ENCODE results near the gene TSPY9.
"Not testable (repeated sequence)": the region's sequence is repeated elsewhere in the genome, so short reads cannot be mapped to it uniquely, and the experiment has no call there.

TSPY9 gene, protein sequence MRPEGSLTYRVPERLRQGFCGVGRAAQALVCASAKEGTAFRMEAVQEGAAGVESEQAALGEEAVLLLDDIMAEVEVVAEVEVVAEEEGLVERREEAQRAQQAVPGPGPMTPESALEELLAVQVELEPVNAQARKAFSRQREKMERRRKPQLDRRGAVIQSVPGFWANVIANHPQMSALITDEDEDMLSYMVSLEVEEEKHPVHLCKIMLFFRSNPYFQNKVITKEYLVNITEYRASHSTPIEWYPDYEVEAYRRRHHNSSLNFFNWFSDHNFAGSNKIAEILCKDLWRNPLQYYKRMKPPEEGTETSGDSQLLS

DNA sequence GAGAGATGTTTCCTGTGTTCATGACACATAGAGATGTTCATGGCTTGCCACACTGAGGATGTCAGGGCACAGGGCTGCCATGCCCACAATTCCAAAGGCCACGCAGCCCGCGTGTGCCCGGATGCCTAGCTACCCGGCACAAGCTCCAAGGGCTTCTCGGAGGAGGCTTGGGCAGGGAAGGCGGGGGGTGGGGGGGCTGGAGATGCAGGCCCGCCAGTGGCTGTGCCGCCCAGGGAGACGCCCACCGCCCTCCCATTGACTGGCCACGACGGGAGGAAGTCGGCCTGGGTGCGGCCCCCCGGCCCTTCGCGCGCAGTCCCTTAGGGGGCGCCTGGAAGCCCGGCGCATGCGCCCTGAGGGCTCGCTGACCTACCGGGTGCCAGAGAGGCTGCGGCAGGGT is at the start of gene TSPY9:
Gene TSPY9, plus strand, starts transcription at position 301 of the 400 bp plus-strand sequence. Its CDS starts 46 bp downstream, at position 347.
- not testable (repeated sequence) for H3K9ac ChIP-seq, H3K4me1 ChIP-seq, H3K4me2 ChIP-seq, H3K27ac ChIP-seq, H3K27me3 ChIP-seq, H3K4me3 ChIP-seq, H3K9me3 ChIP-seq, H4K20me1 ChIP-seq, H3K36me3 ChIP-seq

DNA sequence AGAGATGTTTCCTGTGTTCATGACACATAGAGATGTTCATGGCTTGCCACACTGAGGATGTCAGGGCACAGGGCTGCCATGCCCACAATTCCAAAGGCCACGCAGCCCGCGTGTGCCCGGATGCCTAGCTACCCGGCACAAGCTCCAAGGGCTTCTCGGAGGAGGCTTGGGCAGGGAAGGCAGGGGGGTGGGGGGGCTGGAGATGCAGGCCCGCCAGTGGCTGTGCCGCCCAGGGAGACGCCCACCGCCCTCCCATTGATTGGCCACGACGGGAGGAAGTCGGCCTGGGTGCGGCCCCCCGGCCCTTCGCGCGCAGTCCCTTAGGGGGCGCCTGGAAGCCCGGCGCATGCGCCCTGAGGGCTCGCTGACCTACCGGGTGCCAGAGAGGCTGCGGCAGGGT is 20.4 kb upstream of the TSPY9 start, which contains the start of gene TSPY1:
Gene TSPY1, plus strand, starts transcription at position 301 of the 400 bp plus-strand sequence. Its CDS starts 46 bp downstream, at position 347.
- not testable (repeated sequence) for H3K27ac ChIP-seq, H3K9ac ChIP-seq, H3K4me1 ChIP-seq, H3K36me3 ChIP-seq, H3K9me3 ChIP-seq, H3K27me3 ChIP-seq, H3K4me2 ChIP-seq, H3K4me3 ChIP-seq, H4K20me1 ChIP-seq

DNA sequence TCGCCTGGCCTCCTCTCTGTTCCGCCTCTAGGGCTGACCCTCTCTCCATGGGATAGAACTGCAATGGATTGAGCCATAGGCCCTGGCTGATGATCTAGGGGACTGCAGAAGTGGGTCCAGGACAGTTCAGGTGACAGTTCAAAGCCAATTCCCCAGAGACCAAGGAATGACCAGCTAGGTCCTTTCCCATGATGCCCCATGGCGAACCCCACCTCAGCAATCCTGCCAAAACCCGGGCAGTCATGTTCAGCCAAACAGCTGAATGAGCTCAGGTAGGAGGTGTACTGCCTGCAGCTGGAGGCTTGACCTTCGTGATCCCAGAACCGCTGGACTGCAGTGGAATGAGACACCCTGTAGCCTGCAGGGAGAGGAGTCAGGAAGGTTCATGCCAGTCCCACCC is 17.3 kb downstream of the TSPY9 start:
- H3K27ac ChIP-seq, H3K9me3 ChIP-seq, H3K4me2 ChIP-seq, H3K4me1 ChIP-seq, H4K20me1 ChIP-seq, H3K36me3 ChIP-seq, H3K9ac ChIP-seq, H3K4me3 ChIP-seq, H3K27me3 ChIP-seq: not testable (repeated sequence)

GRCh38 chrY:9516287-9516686 is 29.2 kb downstream of the TSPY9 start:
- H3K36me3 ChIP-seq, H3K9ac ChIP-seq, H3K27me3 ChIP-seq, H3K4me2 ChIP-seq, H3K4me1 ChIP-seq, H4K20me1 ChIP-seq, H3K9me3 ChIP-seq, H3K27ac ChIP-seq, H3K4me3 ChIP-seq: not testable (repeated sequence)

DNA sequence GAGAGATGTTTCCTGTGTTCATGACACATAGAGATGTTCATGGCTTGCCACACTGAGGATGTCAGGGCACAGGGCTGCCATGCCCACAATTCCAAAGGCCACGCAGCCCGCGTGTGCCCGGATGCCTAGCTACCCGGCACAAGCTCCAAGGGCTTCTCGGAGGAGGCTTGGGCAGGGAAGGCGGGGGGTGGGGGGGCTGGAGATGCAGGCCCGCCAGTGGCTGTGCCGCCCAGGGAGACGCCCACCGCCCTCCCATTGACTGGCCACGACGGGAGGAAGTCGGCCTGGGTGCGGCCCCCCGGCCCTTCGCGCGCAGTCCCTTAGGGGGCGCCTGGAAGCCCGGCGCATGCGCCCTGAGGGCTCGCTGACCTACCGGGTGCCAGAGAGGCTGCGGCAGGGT is 40.5 kb downstream of the TSPY9 start, which contains the start of gene TSPY10:
Gene TSPY10, plus strand, starts transcription at position 301 of the 400 bp plus-strand sequence. Its CDS starts 46 bp downstream, at position 347.
- not testable (repeated sequence) for H3K36me3 ChIP-seq, H3K27ac ChIP-seq, H3K9ac ChIP-seq, H3K27me3 ChIP-seq, H3K9me3 ChIP-seq, H3K4me2 ChIP-seq, H3K4me1 ChIP-seq, H3K4me3 ChIP-seq, H4K20me1 ChIP-seq
